Heart left ventricle (tissue), 13 donors: ENCODE data around the gene NBPF3.

ENCODE experiments used
- POLR2A ChIP-seq, 2 donors: fragments of 450-650 bp; IDR thresholded peaks; one replicate each; pipeline ENCODE4 v1.6.1; 2017; ENCODE audit warnings: antibody characterized with exemption in 2 of 2, mild to moderate bottlenecking in 2 of 2, moderate library complexity in 2 of 2
- TF ChIP-seq, protein P1 (sequence below), 12 donors: fragments of 200-600 bp; sonication (generic) in 4 of 12; IDR thresholded peaks; one replicate each; pipeline versions ENCODE4 v1.5.0 to v1.8.0; 2018 to 2022; ENCODE audit warnings: antibody characterized with exemption in 12 of 12, mild to moderate bottlenecking in 5 of 12
- donor health status: ischemic (EF 13 %, LVEDD 7.1; RV severe dilation, severe dysfunction).
- donor health status: DM: no; HTN: yes; CAD: no.
- donor health status: DM: no; HTN: no; CAD: no.
- donor health status: ischemic (EF 25% LVEDD 6.9; RV normal size, moderate dysfunction).
- donor health status: ischemic (EF 25% LVEDD 5.7; RV mildly dilated, moderate dysfunction).
- donor health status: ischemic (EF 35%, LVEDD 5.7; RV mildly dilated, moderate dysfunction).
- donor health status: nonischemic (EF 11% LVEDD 7.7; RV severe dilation, severe dysfunction).
- donor health status: DM: yes; HTN: yes; CAD: no.
- donor health status: PGD.
- donor health status: ischemic (EF 29% LVEDD 5.4; RV normal size, mild dysfunction).
- donor health status: nonischemic (EF 23%, LVEDD 6.1; RV moderate dilation, normal function).

GRCh38 chr1:21532992-21533534, 93.1 kb downstream of the NBPF3 start:
- TF ChIP-seq POLR2A (IDR thresholded peaks at IDR 0.05), result no peak
- TF ChIP-seq, protein P1, sequence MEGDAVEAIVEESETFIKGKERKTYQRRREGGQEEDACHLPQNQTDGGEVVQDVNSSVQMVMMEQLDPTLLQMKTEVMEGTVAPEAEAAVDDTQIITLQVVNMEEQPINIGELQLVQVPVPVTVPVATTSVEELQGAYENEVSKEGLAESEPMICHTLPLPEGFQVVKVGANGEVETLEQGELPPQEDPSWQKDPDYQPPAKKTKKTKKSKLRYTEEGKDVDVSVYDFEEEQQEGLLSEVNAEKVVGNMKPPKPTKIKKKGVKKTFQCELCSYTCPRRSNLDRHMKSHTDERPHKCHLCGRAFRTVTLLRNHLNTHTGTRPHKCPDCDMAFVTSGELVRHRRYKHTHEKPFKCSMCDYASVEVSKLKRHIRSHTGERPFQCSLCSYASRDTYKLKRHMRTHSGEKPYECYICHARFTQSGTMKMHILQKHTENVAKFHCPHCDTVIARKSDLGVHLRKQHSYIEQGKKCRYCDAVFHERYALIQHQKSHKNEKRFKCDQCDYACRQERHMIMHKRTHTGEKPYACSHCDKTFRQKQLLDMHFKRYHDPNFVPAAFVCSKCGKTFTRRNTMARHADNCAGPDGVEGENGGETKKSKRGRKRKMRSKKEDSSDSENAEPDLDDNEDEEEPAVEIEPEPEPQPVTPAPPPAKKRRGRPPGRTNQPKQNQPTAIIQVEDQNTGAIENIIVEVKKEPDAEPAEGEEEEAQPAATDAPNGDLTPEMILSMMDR (IDR thresholded peaks at IDR 0.05), result no peak
